Neural progenitor cell (in vitro differentiated cells): ENCODE results near the gene BATF. TPM values are rescaled to one million over a fixed set of nuclear protein-coding genes. Genes with fewer than 3 reads are reported as not detected.

ENCODE experiments used
- DNase-seq: peaks from one replicate; pipeline ENCODE4 v3.0.0-alpha.2; 2016; ENCODE audit warnings: low spot score
- H2AFZ ChIP-seq: fragments of 200-600 bp; sonication (generic); replicated peaks from 2 replicates; pipeline ENCODE4 v1.6.1; 2016; ENCODE audit warnings: antibody characterized with exemption
- H3F3A ChIP-seq: fragments of 200-600 bp; sonication (generic); 2 replicates; pipeline ENCODE4 v1.6.1; 2016; ENCODE audit warnings: antibody characterized with exemption, low read depth
- H3K27ac ChIP-seq: fragments of 200-600 bp; sonication (generic); 2 replicates; pipeline ENCODE4 v1.5.1; 2016; ENCODE audit warnings: mild to moderate bottlenecking
- H3K27me3 ChIP-seq: fragments of 200-600 bp; sonication (generic); 2 replicates; pipeline ENCODE4 v1.6.1; 2016; ENCODE audit warnings: mild to moderate bottlenecking, moderate library complexity
- H3K36me3 ChIP-seq: fragments of 200-600 bp; sonication (generic); 2 replicates; pipeline ENCODE4 v1.5.1; 2016
- H3K4me1 ChIP-seq: fragments of 200-600 bp; sonication (generic); 2 replicates; pipeline ENCODE4 v1.6.1; 2016; ENCODE audit warnings: mixed run types
- H3K4me2 ChIP-seq: fragments of 200-600 bp; sonication (generic); 2 replicates; pipeline ENCODE4 v1.6.1; 2016
- H3K4me3 ChIP-seq: fragments of 200-600 bp; sonication (generic); 2 replicates; pipeline ENCODE4 v1.5.1; 2016
- H3K79me2 ChIP-seq: fragments of 200-600 bp; sonication (generic); 2 replicates; pipeline ENCODE4 v1.6.1; 2016; ENCODE audit warnings: low read depth
- H3K9ac ChIP-seq: fragments of 200-600 bp; sonication (generic); 2 replicates; pipeline ENCODE4 v1.6.1; 2016
- H3K9me3 ChIP-seq: fragments of 200-600 bp; sonication (generic); 2 replicates; pipeline ENCODE4 v1.5.1; 2016; ENCODE audit warnings: low read depth
- H4K20me1 ChIP-seq: fragments of 200-600 bp; sonication (generic); 2 replicates; pipeline ENCODE4 v1.6.1; 2016; ENCODE audit warnings: low read depth
- H3K27ac Mint-ChIP-seq: 3 replicates; pipeline ENCODE4 v1.8.0; 2021; ENCODE audit warnings: mixed read lengths
- H3K27me3 Mint-ChIP-seq: 2 replicates; pipeline ENCODE4 v1.8.0; 2022; ENCODE audit warnings: low read depth, mild to moderate bottlenecking, inconsistent platforms, moderate library complexity, mixed read lengths; ENCODE audit not compliant: insufficient read depth
- H3K36me3 Mint-ChIP-seq: 3 replicates; pipeline ENCODE4 v1.8.0; 2021; ENCODE audit warnings: mixed read lengths
- H3K4me1 Mint-ChIP-seq: 3 replicates; pipeline ENCODE4 v1.8.0; 2021; ENCODE audit warnings: mixed read lengths
- H3K4me3 Mint-ChIP-seq: 3 replicates; pipeline ENCODE4 v1.8.0; 2021; ENCODE audit warnings: mild to moderate bottlenecking, moderate library complexity, mixed read lengths
- H3K9me3 Mint-ChIP-seq: 3 replicates; pipeline ENCODE4 v1.8.0; 2020; ENCODE audit warnings: mixed read lengths
- CTCF ChIP-seq: fragments of 200-600 bp; sonication (generic); IDR thresholded peaks from 2 replicates; pipeline ENCODE4 v1.5.1; 2017; ENCODE audit warnings: antibody characterized with exemption, mild to moderate bottlenecking
- EZH2 ChIP-seq: fragments of 200-600 bp; sonication (generic); IDR thresholded peaks from 2 replicates; pipeline ENCODE4 v1.6.1; 2017; ENCODE audit warnings: antibody characterized with exemption, mild to moderate bottlenecking, moderate library complexity
- EZH2phosphoT487 ChIP-seq: fragments of 200-600 bp; sonication (generic); IDR thresholded peaks from 2 replicates; pipeline ENCODE4 v1.6.1; 2017; ENCODE audit warnings: antibody characterized with exemption
- total RNA-seq: library from RNA; depleted of rRNA; stranded (reverse); fragments of >200 nt; gene quantifications from 2 replicates; pipeline ENCODE4 v1.2.3, GENCODE V29; 2015; ENCODE audit warnings: low replicate concordance

The BATF gene
- total RNA-seq, 1 donor from 2014 or later, result not detected

- Mint-ChIP-seq H3K36me3 (no peaks in the 10 kb centered on the region), H3K9me3 (no peaks in the 10 kb centered on the region), H3K4me3 (no peak overlapping the region), H3K27ac (no peak overlapping the region), H3K4me1 (peaks cover 2% of the 10 kb centered on the region), H3K27me3 (peaks cover 7% of the 10 kb centered on the region)
- Histone ChIP-seq H3K36me3 (no peaks in the 10 kb centered on the region), H4K20me1 (no peaks in the 10 kb centered on the region), H2AFZ (no peak overlapping the region), H3K4me3 (no peak overlapping the region), H3F3A (peaks cover 3% of the 10 kb centered on the region), H3K9me3 (no peaks in the 10 kb centered on the region), H3K4me2 (no peak overlapping the region), H3K4me1 (no peaks in the 10 kb centered on the region), H3K79me2 (no peaks in the 10 kb centered on the region), H3K27ac (no peak overlapping the region), H3K27me3 (no peaks in the 10 kb centered on the region), H3K9ac (no peak overlapping the region)
- DNase-seq, result no peak
- TF ChIP-seq CTCF (no peak), EZH2phosphoT487 (no peak), EZH2 (no peak)
Measured at GRCh38 chr14:75494896-75495295, 27.4 kb upstream of the BATF start.

- Histone ChIP-seq H3K27me3 (no peaks in the 10 kb centered on the region), H3F3A (peaks cover 3% of the 10 kb centered on the region), H2AFZ (no peak overlapping the region), H3K4me2 (no peak overlapping the region), H3K4me3 (no peak overlapping the region), H3K79me2 (no peaks in the 10 kb centered on the region), H3K27ac (no peak overlapping the region), H3K36me3 (no peaks in the 10 kb centered on the region), H3K9me3 (no peaks in the 10 kb centered on the region), H3K9ac (no peak overlapping the region), H3K4me1 (no peaks in the 10 kb centered on the region), H4K20me1 (no peaks in the 10 kb centered on the region)
- Mint-ChIP-seq H3K27me3 (peaks cover 5% of the 10 kb centered on the region), H3K27ac (no peak overlapping the region), H3K4me1 (peaks cover 2% of the 10 kb centered on the region), H3K4me3 (no peak overlapping the region), H3K36me3 (no peaks in the 10 kb centered on the region), H3K9me3 (no peaks in the 10 kb centered on the region)
- no peak for DNase-seq
- no peak for TF ChIP-seq EZH2phosphoT487
- no peak for TF ChIP-seq CTCF
- TF ChIP-seq EZH2, result no peak
Measured at GRCh38 chr14:75495399-75495798, 26.9 kb upstream of the BATF start.

- no peak overlapping the region for H3K4me3 Mint-ChIP-seq
- no peaks in the 10 kb centered on the region for H4K20me1 ChIP-seq
- no peaks in the 10 kb centered on the region for H3K9me3 Mint-ChIP-seq
- peaks cover 5% of the 10 kb centered on the region for H3K27me3 Mint-ChIP-seq
- H3K4me2 ChIP-seq, result no peak overlapping the region
- H3K9me3 ChIP-seq, result no peaks in the 10 kb centered on the region
- TF ChIP-seq CTCF (no peak), EZH2phosphoT487 (no peak), EZH2 (no peak)
- no peak for DNase-seq
- H3K4me3 ChIP-seq, result no peak overlapping the region
- H3K36me3 ChIP-seq, result no peaks in the 10 kb centered on the region
- H3K27ac ChIP-seq, result no peak overlapping the region
- no peak overlapping the region for H3K9ac ChIP-seq
- no peak overlapping the region for H3K27ac Mint-ChIP-seq
- no peaks in the 10 kb centered on the region for H3K36me3 Mint-ChIP-seq
- no peaks in the 10 kb centered on the region for H3K27me3 ChIP-seq
- no peaks in the 10 kb centered on the region for H3K4me1 ChIP-seq
- H2AFZ ChIP-seq, result no peak overlapping the region
- peaks cover 2% of the 10 kb centered on the region for H3K4me1 Mint-ChIP-seq
- H3K79me2 ChIP-seq, result no peaks in the 10 kb centered on the region
- H3F3A ChIP-seq, result peaks cover 3% of the 10 kb centered on the region
Measured at GRCh38 chr14:75495882-75496281, 26.4 kb upstream of the BATF start.

- no peak overlapping the region for H3K4me3 ChIP-seq
- no peak overlapping the region for H3K4me2 ChIP-seq
- peaks cover 3% of the 10 kb centered on the region for H3F3A ChIP-seq
- H3K27me3 ChIP-seq, result no peaks in the 10 kb centered on the region
- DNase-seq, result no peak
- H3K4me3 Mint-ChIP-seq, result no peak overlapping the region
- H3K9me3 Mint-ChIP-seq, result no peaks in the 10 kb centered on the region
- no peaks in the 10 kb centered on the region for H3K36me3 Mint-ChIP-seq
- H4K20me1 ChIP-seq, result no peaks in the 10 kb centered on the region
- H3K4me1 ChIP-seq, result no peaks in the 10 kb centered on the region
- peaks cover 2% of the 10 kb centered on the region for H3K4me1 Mint-ChIP-seq
- H3K9me3 ChIP-seq, result no peaks in the 10 kb centered on the region
- H3K9ac ChIP-seq, result no peak overlapping the region
- H3K27me3 Mint-ChIP-seq, result peaks cover 5% of the 10 kb centered on the region
- H3K27ac ChIP-seq, result no peak overlapping the region
- H3K79me2 ChIP-seq, result no peaks in the 10 kb centered on the region
- no peak overlapping the region for H3K27ac Mint-ChIP-seq
- no peak overlapping the region for H2AFZ ChIP-seq
- no peaks in the 10 kb centered on the region for H3K36me3 ChIP-seq
- no peak for TF ChIP-seq EZH2phosphoT487
- no peak for TF ChIP-seq EZH2
- TF ChIP-seq CTCF, result no peak
Measured at GRCh38 chr14:75496755-75497154, 25.5 kb upstream of the BATF start.
